K562 (cell line): ENCODE data around the gene ELF2. TPM values are rescaled to one million over a fixed set of nuclear protein-coding genes. Genes with fewer than 3 reads are reported as not detected.

ENCODE experiments used
- BMI1 ChIP-seq: fragments of 150-350 bp; IDR thresholded peaks from 2 replicates; pipeline ENCODE4 v1.6.1; 2014; ENCODE audit warnings: low read length
- BRCA1 ChIP-seq, 2 experiments: fragments of 450-650 bp in 1 of 2; sonication (generic) in 1 of 2; formaldehyde crosslinking in 1 of 2; IDR thresholded peaks; 2 replicates each; pipeline versions ENCODE4 v1.5.0 to v1.6.1; 2017 to 2020; ENCODE audit warnings: mild to moderate bottlenecking in 1 of 2, missing genetic modification reagents in 1 of 2
- CHD2 ChIP-seq: IDR thresholded peaks from 2 replicates; pipeline ENCODE4 v1.6.1; 2011; ENCODE audit warnings: low read depth, low read length
- CREB3 ChIP-seq: fragments of 450-650 bp; conservative IDR thresholded peaks from 2 replicates; pipeline ENCODE4 v1.6.1; 2016; ENCODE audit warnings: missing genetic modification characterization, low read depth, mild to moderate bottlenecking, missing compliant biosample characterization, moderate library complexity
- CREB3L1 ChIP-seq: fragments of 450-650 bp; IDR thresholded peaks from 2 replicates; pipeline ENCODE4 v1.6.1; 2014; ENCODE audit warnings: low read depth, mild to moderate bottlenecking, moderate library complexity, borderline replicate concordance
- ETV1 ChIP-seq: fragments of 450-650 bp; conservative IDR thresholded peaks from 2 replicates; pipeline ENCODE4 v1.6.1; 2016; ENCODE audit warnings: missing genetic modification characterization, control low read depth, low read depth, missing compliant biosample characterization
- FIP1L1 ChIP-seq: fragments of 200-400 bp; formaldehyde crosslinking; IDR thresholded peaks from 2 replicates; pipeline ENCODE4 v1.6.1; 2018; ENCODE audit warnings: mild to moderate bottlenecking, low read depth, low read length; ENCODE audit not compliant: poor library complexity, severe bottlenecking
- GTF2A2 ChIP-seq: IDR thresholded peaks from 2 replicates; pipeline ENCODE4 v1.6.1; 2016; ENCODE audit warnings: mild to moderate bottlenecking, missing genetic modification characterization, missing compliant biosample characterization
- MTA2 ChIP-seq: fragments of 450-650 bp; IDR thresholded peaks from 2 replicates; pipeline ENCODE4 v1.6.1; 2016; ENCODE audit warnings: low read depth
- PHF21A ChIP-seq: fragments of 450-650 bp; IDR thresholded peaks from 2 replicates; pipeline ENCODE4 v1.6.1; 2017; ENCODE audit warnings: low read depth, borderline replicate concordance
- PHF8 ChIP-seq: fragments of 200-600 bp; sonication (generic); IDR thresholded peaks from 2 replicates; pipeline ENCODE4 v1.6.1; 2012; ENCODE audit warnings: mixed run types, mild to moderate bottlenecking, inconsistent platforms, low read length, moderate library complexity, borderline replicate concordance
- POU5F1 ChIP-seq: fragments of 150-350 bp; IDR thresholded peaks from 2 replicates; pipeline ENCODE4 v1.6.1; 2014; ENCODE audit warnings: borderline replicate concordance, low read length, low read depth, mild to moderate bottlenecking; ENCODE audit not compliant: partially characterized antibody
- THRA ChIP-seq: fragments of 450-650 bp; IDR thresholded peaks from 2 replicates; pipeline ENCODE4 v1.6.1; 2017; ENCODE audit warnings: mild to moderate bottlenecking, moderate library complexity
- TRIM28 ChIP-seq: fragments of 450-650 bp; IDR thresholded peaks from 2 replicates; pipeline ENCODE4 v1.6.1; 2017
- ZFP91 ChIP-seq: sonication (generic); formaldehyde crosslinking; IDR thresholded peaks from 2 replicates; pipeline ENCODE4 v1.8.0; 2022; ENCODE audit warnings: mild to moderate bottlenecking, missing genetic modification reagents
- ZNF507 ChIP-seq: conservative IDR thresholded peaks from 2 replicates; pipeline ENCODE4 v1.6.1; 2017; ENCODE audit warnings: missing genetic modification characterization, missing compliant biosample characterization
- ZNF668 ChIP-seq: fragments of 250-450 bp; sonication (Bioruptor Pico); IDR thresholded peaks from 2 replicates; pipeline ENCODE4 v1.8.0; 2022; ENCODE audit warnings: mild to moderate bottlenecking, inconsistent platforms
- polyA plus RNA-seq, 8 experiments: library from polyadenylated mRNA; depleted of rRNA in 4 of 8; stranded (reverse) in 5 of 8; unstranded in 3 of 8; fragments of >200 nt; fragmentation: Nextera tagmentation in 2 of 8; fragmentation: Illumina TruSeq in 1 of 8; extraction: Ambion mirVana in 2 of 8; extraction: Trizol in 1 of 8; gene quantifications; 2 replicates each; pipeline versions ENCODE4 v1.2.1 to v1.2.3, GENCODE V29; 2011 to 2014; ENCODE audit warnings: inconsistent platforms in 1 of 8, missing spikeins in 1 of 8
- total RNA-seq, 7 experiments: library from RNA; depleted of rRNA in 6 of 7; stranded (reverse); fragments of >200 nt in 6 of 7; fragmentation: Illumina TruSeq in 2 of 7; extraction: Trizol in 2 of 7; gene quantifications; 2 replicates each; pipeline versions ENCODE4 v1.2.1 to v1.2.3, GENCODE V29; 2011 to 2021; ENCODE audit warnings: low replicate concordance in 1 of 7

The ELF2 gene
- total and polyA plus RNA-seq, 9 of the 15 experiments (the other 6 are each of a cell fraction or from before 2014, with no cell fraction given) = 9.4 to 58.7 (median 41.6) TPM

- TF ChIP-seq PHF21A (no peak), THRA (no peak), FIP1L1 (no peak), TRIM28 (no peak), ETV1 (tag) (peak; percentile 62), CHD2 (peak; percentile 63), ZNF668 (CRISPR knock-in tag) (no peak), ZNF507 (tag) (no peak), MTA2 (no peak), CREB3L1 (no peak), BMI1 (no peak), BRCA1 (IDR thresholded peaks at IDR 0.05) (no peak), BRCA1 (CRISPR knock-in tag; IDR thresholded peaks at IDR 0.05) (no peak), ZFP91 (CRISPR knock-in tag) (no peak), GTF2A2 (tag) (no peak), CREB3 (tag) (no peak), POU5F1 (no peak), PHF8 (peak; percentile 83; the same call in 1 of the 2 replicates)
Measured at GRCh38 chr4:139083956-139084803, 92.8 kb downstream of the ELF2 start (continued).
